HepG2 (cell line): ENCODE results near the gene B3GALT5. TPM values are rescaled to one million over a fixed set of nuclear protein-coding genes. Genes with fewer than 3 reads are reported as not detected.

ENCODE experiments used
- ATAC-seq: fragments of 200-7000 bp; cut with Tn5 transposase; 3 replicates; pipeline ENCODE4 v1.9.1; 2020; ENCODE audit warnings: mild to moderate bottlenecking, moderate library complexity
- BruUV-seq: library from RNA; stranded (reverse); fragments of 400-500 nt; replicated peaks from 2 replicates; lab custom pipeline; 2021; lab: Mats Ljungman, UMichigan
- CTCF ChIA-PET: fragments of 300-600 bp; formaldehyde crosslinking; extraction: SDS; loops from one replicate; lab custom pipeline; 2021; ENCODE audit warnings: low total read pairs, inconsistent platforms, low intra/inter-chr PET ratio; lab: Yijun Ruan, JAX
- POLR2A ChIA-PET: fragments of 350-600 bp; sonication (Branson Sonifier 250); formaldehyde crosslinking; loops from one replicate; lab custom pipeline; 2020; ENCODE audit warnings: antibody characterized with exemption, inconsistent platforms; lab: Yijun Ruan, JAX
- DNase-seq: peaks from one replicate; pipeline ENCODE4 v3.0.0-alpha.2; 2015; ENCODE audit warnings: low spot score
- FAIRE-seq: peaks from 3 replicates; lab custom pipeline; 2011; peaks lifted over from hg19 to GRCh38; lab: Jason Lieb, UNC
- H2AFZ ChIP-seq: one replicate; pipeline ENCODE4 v1.6.1; 2011; ENCODE audit warnings: low read length, inconsistent platforms
- H3K27ac ChIP-seq: fragments of 300-600 bp; 3 replicates; pipeline ENCODE4 v1.8.0; 2011; ENCODE audit warnings: mixed run types, mild to moderate bottlenecking, mixed read lengths, low read length, inconsistent platforms; ENCODE audit not compliant: insufficient read depth; ENCODE audit errors: extremely low read length
- H3K27me3 ChIP-seq, 2 experiments: fragments of 200-600 bp in 1 of 2; 2 replicates in 1 of 2; 3 replicates in 1 of 2; pipeline versions ENCODE4 v1.6.0 to v1.8.0; 2011; ENCODE audit warnings: low read length in 2 of 2, mild to moderate bottlenecking in 2 of 2, moderate library complexity in 2 of 2, inconsistent platforms in 1 of 2; ENCODE audit not compliant: insufficient read depth in 2 of 2, control insufficient read depth in 1 of 2
- H3K36me3 ChIP-seq, 2 experiments: fragments of 200-600 bp in 1 of 2; replicated peaks in 1 of 2; 2 replicates in 1 of 2; 3 replicates in 1 of 2; pipeline versions ENCODE4 v1.5.1 to v1.8.0; 2011; ENCODE audit warnings: low read length in 2 of 2, inconsistent platforms in 1 of 2; ENCODE audit not compliant: insufficient read depth in 2 of 2, control insufficient read depth in 1 of 2
- H3K4me1 ChIP-seq: 2 replicates; pipeline ENCODE4 v1.5.1; 2012; ENCODE audit warnings: low read length, inconsistent platforms; ENCODE audit not compliant: insufficient read depth
- H3K4me2 ChIP-seq: 2 replicates; pipeline ENCODE4 v1.6.0; 2011; ENCODE audit warnings: low read depth, low read length, inconsistent platforms
- H3K4me3 ChIP-seq, 3 experiments: fragments of 200-600 bp in 1 of 3; sonication (generic), shearing (Covaris generic) in 1 of 3; replicated peaks in 1 of 3; 2 replicates each; pipeline ENCODE4 v1.5.1; 2011 to 2016; ENCODE audit warnings: low read length in 3 of 3, inconsistent platforms in 2 of 3, low read depth in 2 of 3, mild to moderate bottlenecking in 2 of 3, control low read depth in 1 of 3, mixed read lengths in 1 of 3; ENCODE audit not compliant: insufficient read depth in 1 of 3
- H3K79me2 ChIP-seq: one replicate; pipeline ENCODE4 v1.6.1; 2011; ENCODE audit warnings: low read length, inconsistent platforms; ENCODE audit not compliant: insufficient read depth
- H3K9ac ChIP-seq: 2 replicates; pipeline ENCODE4 v1.6.0; 2011; ENCODE audit warnings: mild to moderate bottlenecking, low read depth, low read length, inconsistent platforms; ENCODE audit not compliant: insufficient read depth
- H3K9me3 ChIP-seq: 2 replicates; pipeline ENCODE4 v1.5.1; 2012; ENCODE audit warnings: mild to moderate bottlenecking, low read length
- H4K20me1 ChIP-seq: 2 replicates; pipeline ENCODE4 v1.6.0; 2011; ENCODE audit warnings: inconsistent platforms, mild to moderate bottlenecking, low read length, moderate library complexity; ENCODE audit not compliant: insufficient read depth
- MAFF ChIP-seq: IDR thresholded peaks from 2 replicates; pipeline ENCODE4 v1.6.1; 2011; ENCODE audit warnings: low read depth, low read length, improper control_type of control experiment
- MAFK ChIP-seq, 2 experiments: IDR thresholded peaks in 1 of 2; conservative IDR thresholded peaks in 1 of 2; 2 replicates each; pipeline ENCODE4 v1.6.1; 2011; ENCODE audit warnings: improper control_type of control experiment in 2 of 2, low read length in 2 of 2
- MEIS2 ChIP-seq: sonication (generic); formaldehyde crosslinking; IDR thresholded peaks from 2 replicates; pipeline ENCODE4 v1.9.0; 2021; ENCODE audit warnings: mild to moderate bottlenecking, missing genetic modification reagents
- in situ Hi-C: cut with HindIII; loops from 2 replicates; pipeline ENCODE4 v1.10.0; 2017; ENCODE audit warnings: low pct_unique_long_range_greater_than_20kb; ENCODE audit not compliant: extremely low pct_ligation_motif_present
- intact Hi-C: fragments of 100-400 bp; cut with micrococcal nuclease; formaldehyde crosslinking; loops from one replicate; pipeline ENCODE4 v1.10.0; 2022; ENCODE audit not compliant: unreplicated experiment
- polyA plus RNA-seq, 8 experiments: library from polyadenylated mRNA; depleted of rRNA in 3 of 8; stranded (reverse) in 7 of 8; unstranded in 1 of 8; fragments of >200 nt; fragmentation: Illumina TruSeq in 4 of 8; extraction: Trizol in 4 of 8; gene quantifications; 2 replicates each; pipeline versions ENCODE4 v1.2.1 to v1.2.3, GENCODE V29; 2011 to 2016; ENCODE audit warnings: low read depth in 4 of 8, missing spikeins in 1 of 8, mixed read lengths in 1 of 8; ENCODE audit not compliant: insufficient read depth in 1 of 8
- total RNA-seq, 5 experiments: library from RNA; depleted of rRNA; stranded (reverse); fragments of >200 nt; fragmentation: Illumina TruSeq; extraction: Trizol; gene quantifications; 2 replicates each; pipeline ENCODE4 v1.2.3, GENCODE V29; 2016; ENCODE audit warnings: low read depth in 1 of 5
- TF ChIP-seq, protein P1 (sequence below): sonication (generic); formaldehyde crosslinking; IDR thresholded peaks from 2 replicates; pipeline ENCODE4 v1.4.0; 2020; ENCODE audit warnings: low read depth, missing genetic modification reagents

The B3GALT5 gene
- total and polyA plus RNA-seq, 2 of the 13 experiments (the other 11 are each of a cell fraction or from before 2014, with no cell fraction given), result 0.02 to 0.03 TPM

DNA sequence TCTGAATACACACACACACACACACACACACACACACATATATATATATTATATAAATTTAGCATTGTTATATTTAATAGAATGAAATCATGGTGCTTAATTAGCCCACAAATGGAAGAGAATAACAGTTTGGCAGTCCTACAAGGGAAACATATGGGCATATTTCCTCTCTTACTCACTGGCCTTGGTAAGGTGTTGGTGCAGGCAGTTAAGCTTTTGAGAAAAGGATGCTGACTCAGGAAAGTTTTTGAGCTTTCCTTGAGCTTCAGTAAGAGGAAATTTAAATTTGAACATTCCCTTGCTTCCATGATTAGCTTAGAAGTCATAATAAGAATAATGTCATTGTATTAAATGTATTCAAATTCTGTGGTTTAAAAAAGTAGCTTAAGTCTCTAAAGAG, 37.0 kb upstream of the B3GALT5 start:
- ATAC-seq (no peak), DNase-seq (no peak), FAIRE-seq (no peak)
- peak in 1 of 2 experiments; percentile 67; a peak in 2 of 4 replicates for TF ChIP-seq MAFK (conservative IDR thresholded peaks at IDR 0.05 in 1 of 2, IDR thresholded peaks at IDR 0.05 in 1 of 2; ENCODE audit: low read length in 2 of 2)
- no peak for TF ChIP-seq MEIS2
- peak; percentile 21; the same call in 1 of the 2 replicates for TF ChIP-seq MAFF
- TF ChIP-seq, protein P1, sequence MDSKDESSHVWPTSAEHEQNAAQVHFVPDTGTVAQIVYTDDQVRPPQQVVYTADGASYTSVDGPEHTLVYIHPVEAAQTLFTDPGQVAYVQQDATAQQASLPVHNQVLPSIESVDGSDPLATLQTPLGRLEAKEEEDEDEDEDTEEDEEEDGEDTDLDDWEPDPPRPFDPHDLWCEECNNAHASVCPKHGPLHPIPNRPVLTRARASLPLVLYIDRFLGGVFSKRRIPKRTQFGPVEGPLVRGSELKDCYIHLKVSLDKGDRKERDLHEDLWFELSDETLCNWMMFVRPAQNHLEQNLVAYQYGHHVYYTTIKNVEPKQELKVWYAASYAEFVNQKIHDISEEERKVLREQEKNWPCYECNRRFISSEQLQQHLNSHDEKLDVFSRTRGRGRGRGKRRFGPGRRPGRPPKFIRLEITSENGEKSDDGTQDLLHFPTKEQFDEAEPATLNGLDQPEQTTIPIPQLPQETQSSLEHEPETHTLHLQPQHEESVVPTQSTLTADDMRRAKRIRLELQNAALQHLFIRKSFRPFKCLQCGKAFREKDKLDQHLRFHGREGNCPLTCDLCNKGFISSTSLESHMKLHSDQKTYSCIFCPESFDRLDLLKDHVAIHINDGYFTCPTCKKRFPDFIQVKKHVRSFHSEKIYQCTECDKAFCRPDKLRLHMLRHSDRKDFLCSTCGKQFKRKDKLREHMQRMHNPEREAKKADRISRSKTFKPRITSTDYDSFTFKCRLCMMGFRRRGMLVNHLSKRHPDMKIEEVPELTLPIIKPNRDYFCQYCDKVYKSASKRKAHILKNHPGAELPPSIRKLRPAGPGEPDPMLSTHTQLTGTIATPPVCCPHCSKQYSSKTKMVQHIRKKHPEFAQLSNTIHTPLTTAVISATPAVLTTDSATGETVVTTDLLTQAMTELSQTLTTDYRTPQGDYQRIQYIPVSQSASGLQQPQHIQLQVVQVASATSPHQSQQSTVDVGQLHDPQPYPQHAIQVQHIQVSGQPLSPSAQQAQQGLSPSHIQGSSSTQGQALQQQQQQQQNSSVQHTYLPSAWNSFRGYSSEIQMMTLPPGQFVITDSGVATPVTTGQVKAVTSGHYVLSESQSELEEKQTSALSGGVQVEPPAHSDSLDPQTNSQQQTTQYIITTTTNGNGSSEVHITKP (CRISPR knock-in tag), result no peak
- Histone ChIP-seq H3K9me3 (no peaks in the 10 kb centered on the region), H3K27me3 (no peaks in the 10 kb centered on the region; a peak in 1 of 5 replicates), H3K4me1 (no peaks in the 10 kb centered on the region), H3K4me3 (no peak overlapping the region), H3K36me3 (no peaks in the 10 kb centered on the region), H3K79me2 (no peaks in the 10 kb centered on the region), H3K4me2 (no peak overlapping the region), H3K9ac (no peak overlapping the region), H3K27ac (no peak overlapping the region), H2AFZ (no peak overlapping the region), H4K20me1 (no peaks in the 10 kb centered on the region)
- ChIA-PET POLR2A (no interaction called here), CTCF (no interaction called here)
- intact Hi-C loops (no loop called here), in situ Hi-C loops (no loop called here)
- BruUV-seq, result no TSS peak
